Measurements from ENCODE around the gene FPGS.

DNA sequence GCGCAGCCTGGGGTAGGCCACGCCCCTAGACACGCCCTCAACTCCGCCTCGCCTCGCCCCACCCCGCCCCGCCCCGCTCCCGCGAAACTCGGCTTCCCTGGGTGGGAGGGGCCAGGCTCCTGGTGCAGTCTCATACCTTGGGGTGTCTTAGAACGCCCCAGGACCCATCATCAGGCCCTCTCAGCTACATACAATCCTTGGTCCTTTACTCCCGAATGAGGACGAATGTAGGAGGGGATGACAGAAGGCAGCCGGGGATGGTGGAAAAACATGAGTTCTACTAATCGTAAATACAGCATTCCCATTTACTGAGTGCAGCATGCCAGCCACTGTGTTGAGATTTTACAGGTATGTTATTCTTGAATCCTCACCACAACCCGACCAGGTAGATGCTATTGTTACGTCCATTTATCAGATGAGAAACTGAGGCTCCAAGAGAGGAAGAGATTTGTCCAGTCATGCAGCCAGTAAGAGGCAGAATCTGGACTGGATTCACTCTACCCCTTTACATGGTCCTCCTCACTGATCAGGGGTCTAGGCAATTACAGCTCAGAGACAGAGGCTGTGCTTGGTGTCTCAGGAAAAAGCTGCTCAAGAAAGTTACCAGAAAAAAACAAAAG lies 31.0 kb upstream of the FPGS start:
- TF ChIP-seq, protein P1, sequence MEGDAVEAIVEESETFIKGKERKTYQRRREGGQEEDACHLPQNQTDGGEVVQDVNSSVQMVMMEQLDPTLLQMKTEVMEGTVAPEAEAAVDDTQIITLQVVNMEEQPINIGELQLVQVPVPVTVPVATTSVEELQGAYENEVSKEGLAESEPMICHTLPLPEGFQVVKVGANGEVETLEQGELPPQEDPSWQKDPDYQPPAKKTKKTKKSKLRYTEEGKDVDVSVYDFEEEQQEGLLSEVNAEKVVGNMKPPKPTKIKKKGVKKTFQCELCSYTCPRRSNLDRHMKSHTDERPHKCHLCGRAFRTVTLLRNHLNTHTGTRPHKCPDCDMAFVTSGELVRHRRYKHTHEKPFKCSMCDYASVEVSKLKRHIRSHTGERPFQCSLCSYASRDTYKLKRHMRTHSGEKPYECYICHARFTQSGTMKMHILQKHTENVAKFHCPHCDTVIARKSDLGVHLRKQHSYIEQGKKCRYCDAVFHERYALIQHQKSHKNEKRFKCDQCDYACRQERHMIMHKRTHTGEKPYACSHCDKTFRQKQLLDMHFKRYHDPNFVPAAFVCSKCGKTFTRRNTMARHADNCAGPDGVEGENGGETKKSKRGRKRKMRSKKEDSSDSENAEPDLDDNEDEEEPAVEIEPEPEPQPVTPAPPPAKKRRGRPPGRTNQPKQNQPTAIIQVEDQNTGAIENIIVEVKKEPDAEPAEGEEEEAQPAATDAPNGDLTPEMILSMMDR (IDR thresholded peaks at IDR 0.05), result no peak
- TF ChIP-seq POLR2A (IDR thresholded peaks at IDR 0.05), result no peak

All from testis (tissue), 2 donors.